ENCODE measurements around the gene ADRM1. TPM values are rescaled to one million over a fixed set of nuclear protein-coding genes. Genes with fewer than 3 reads are reported as not detected.

Gene ADRM1
- total RNA-seq, 1 donor from 2014 or later, result 125 TPM

- no peaks in the 10 kb centered on the region for H3K9me3 ChIP-seq (ENCODE audit: insufficient read depth, low read depth, low read length)
Observed at GRCh38 chr20:62354811-62355341, 52.1 kb downstream of the ADRM1 start.

GRCh38 chr20:62355516-62355877 is 52.7 kb downstream of the ADRM1 start:
- peaks cover 52% of the 10 kb centered on the region for H3K4me1 ChIP-seq (ENCODE audit: insufficient read depth, low read length)
- peak overlapping the region; percentile 15 for H2AFZ ChIP-seq (ENCODE audit: low read depth, low read length)
- no peaks in the 10 kb centered on the region for H3K9me3 ChIP-seq (ENCODE audit: insufficient read depth, low read depth, low read length)
- FAIRE-seq (no peak), DNase-seq (ENCODE audit: low read depth) (no peak)
- no peak overlapping the region for H3K27ac Mint-ChIP-seq (ENCODE audit: unreplicated experiment)
- no peaks in the 10 kb centered on the region for H3K27me3 Mint-ChIP-seq (ENCODE audit: low read depth, unreplicated experiment)
- peak overlapping the region; percentile 74 for H3K4me2 ChIP-seq (ENCODE audit: low read length)
- H3K4me3 ChIP-seq (ENCODE audit: insufficient read depth, low read depth, low read length), result no peak overlapping the region
- H3K36me3 Mint-ChIP-seq (ENCODE audit: low read depth, unreplicated experiment), result no peaks in the 10 kb centered on the region
- peaks cover 4% of the 10 kb centered on the region for H3K4me1 Mint-ChIP-seq (ENCODE audit: low read depth, unreplicated experiment)
- H3K9me3 Mint-ChIP-seq (ENCODE audit: unreplicated experiment), result no peaks in the 10 kb centered on the region
- no peak overlapping the region for H3K4me3 Mint-ChIP-seq (ENCODE audit: unreplicated experiment)
- no peak for TF ChIP-seq EZH2 (IDR thresholded peaks at IDR 0.05; ENCODE audit: insufficient read depth, low read length)
- TF ChIP-seq CTCF (IDR thresholded peaks at IDR 0.05; ENCODE audit: insufficient read depth, low read depth, low read length), result no peak
- H4K20me1 ChIP-seq (ENCODE audit: insufficient read depth, low read length), result no peaks in the 10 kb centered on the region
- no peaks in the 10 kb centered on the region for H3K27me3 ChIP-seq (ENCODE audit: insufficient read depth, low read length)
- H3K36me3 ChIP-seq (ENCODE audit: insufficient read depth, low read length), result no peaks in the 10 kb centered on the region
- H3K9ac ChIP-seq (ENCODE audit: low read length), result peak overlapping the region; percentile 67
- H3K27ac ChIP-seq (ENCODE audit: low read depth, low read length), result peak overlapping the region; percentile 67
- no peaks in the 10 kb centered on the region for H3K79me2 ChIP-seq (ENCODE audit: insufficient read depth, low read length)

More at GRCh38 chr20:62354811-62355341, 52.1 kb downstream of the ADRM1 start:
- no peaks in the 10 kb centered on the region for H3K79me2 ChIP-seq (ENCODE audit: insufficient read depth, low read length)
- no peak overlapping the region for H3K4me3 ChIP-seq (ENCODE audit: insufficient read depth, low read depth, low read length)
- FAIRE-seq (no peak), DNase-seq (ENCODE audit: low read depth) (no peak)
- TF ChIP-seq EZH2 (IDR thresholded peaks at IDR 0.05; ENCODE audit: insufficient read depth, low read length), result no peak
- TF ChIP-seq CTCF (IDR thresholded peaks at IDR 0.05; ENCODE audit: insufficient read depth, low read depth, low read length), result no peak
- peaks cover 57% of the 10 kb centered on the region for H3K4me1 ChIP-seq (ENCODE audit: insufficient read depth, low read length)
- no peaks in the 10 kb centered on the region for H3K9me3 Mint-ChIP-seq (ENCODE audit: unreplicated experiment)
- peak overlapping the region; percentile 67 for H3K27ac ChIP-seq (ENCODE audit: low read depth, low read length)
- no peaks in the 10 kb centered on the region for H3K36me3 ChIP-seq (ENCODE audit: insufficient read depth, low read length)
- H3K27ac Mint-ChIP-seq (ENCODE audit: unreplicated experiment), result peak overlapping the region; percentile 26
- H3K4me2 ChIP-seq (ENCODE audit: low read length), result peak overlapping the region; percentile 74
- no peaks in the 10 kb centered on the region for H3K36me3 Mint-ChIP-seq (ENCODE audit: low read depth, unreplicated experiment)
- H3K4me1 Mint-ChIP-seq (ENCODE audit: low read depth, unreplicated experiment), result peaks cover 4% of the 10 kb centered on the region
- no peak overlapping the region for H3K4me3 Mint-ChIP-seq (ENCODE audit: unreplicated experiment)
- H2AFZ ChIP-seq (ENCODE audit: low read depth, low read length), result peak overlapping the region; percentile 15
- peak overlapping the region; percentile 67 for H3K9ac ChIP-seq (ENCODE audit: low read length)
- no peaks in the 10 kb centered on the region for H4K20me1 ChIP-seq (ENCODE audit: insufficient read depth, low read length)
- H3K27me3 ChIP-seq (ENCODE audit: insufficient read depth, low read length), result no peaks in the 10 kb centered on the region
- H3K27me3 Mint-ChIP-seq (ENCODE audit: low read depth, unreplicated experiment), result no peaks in the 10 kb centered on the region

GRCh38 chr20:62355878-62356588 is 53.2 kb downstream of the ADRM1 start:
- H3K9me3 ChIP-seq (ENCODE audit: insufficient read depth, low read depth, low read length), result no peaks in the 10 kb centered on the region
- peaks cover 54% of the 10 kb centered on the region for H3K4me1 ChIP-seq (ENCODE audit: insufficient read depth, low read length)
- peak overlapping the region; percentile 67 for H3K9ac ChIP-seq (ENCODE audit: low read length)
- Mint-ChIP-seq H3K36me3 (ENCODE audit: low read depth, unreplicated experiment) (no peaks in the 10 kb centered on the region), H3K4me3 (ENCODE audit: unreplicated experiment) (no peak overlapping the region), H3K27ac (ENCODE audit: unreplicated experiment) (peak overlapping the region; percentile 80), H3K4me1 (ENCODE audit: low read depth, unreplicated experiment) (peaks cover 4% of the 10 kb centered on the region), H3K27me3 (ENCODE audit: low read depth, unreplicated experiment) (no peaks in the 10 kb centered on the region), H3K9me3 (ENCODE audit: unreplicated experiment) (no peaks in the 10 kb centered on the region)
- no peak for FAIRE-seq
- H3K36me3 ChIP-seq (ENCODE audit: insufficient read depth, low read length), result no peaks in the 10 kb centered on the region
- peak overlapping the region; percentile 67 for H3K27ac ChIP-seq (ENCODE audit: low read depth, low read length)
- peak overlapping the region; percentile 74 for H3K4me2 ChIP-seq (ENCODE audit: low read length)
- H3K79me2 ChIP-seq (ENCODE audit: insufficient read depth, low read length), result no peaks in the 10 kb centered on the region
- DNase-seq (ENCODE audit: low read depth), result no peak
- no peaks in the 10 kb centered on the region for H3K27me3 ChIP-seq (ENCODE audit: insufficient read depth, low read length)
- peak overlapping the region; percentile 19 for H3K4me3 ChIP-seq (ENCODE audit: insufficient read depth, low read depth, low read length)
- no peaks in the 10 kb centered on the region for H4K20me1 ChIP-seq (ENCODE audit: insufficient read depth, low read length)
- no peak for TF ChIP-seq CTCF (IDR thresholded peaks at IDR 0.05; ENCODE audit: insufficient read depth, low read depth, low read length)
- TF ChIP-seq EZH2 (IDR thresholded peaks at IDR 0.05; ENCODE audit: insufficient read depth, low read length), result no peak
- H2AFZ ChIP-seq (ENCODE audit: low read depth, low read length), result peak overlapping the region; percentile 14

Measured in astrocyte (in vitro differentiated cells and primary cell).